SK-N-MC (cell line): ENCODE data around the gene SPINT3.

Source experiments
- DNase-seq: peaks from one replicate; pipeline ENCODE4 v3.0.0-alpha.2; 2011; ENCODE audit warnings: low read depth, low spot score
- H3K27ac ChIP-seq: fragments of 200-600 bp; sonication (generic); 2 replicates; pipeline ENCODE4 v1.5.1; 2016; ENCODE audit warnings: mixed run types
- H3K36me3 ChIP-seq: fragments of 200-600 bp; sonication (generic); 2 replicates; pipeline ENCODE4 v1.6.1; 2017; ENCODE audit warnings: antibody characterized with exemption, low read length, mixed read lengths; ENCODE audit not compliant: insufficient read depth
- H3K4me3 ChIP-seq: fragments of 200-600 bp; sonication (generic); 2 replicates; pipeline ENCODE4 v1.5.1; 2016
- H3K9ac ChIP-seq: fragments of 200-600 bp; sonication (generic); 2 replicates; pipeline ENCODE4 v1.8.0; 2017; ENCODE audit warnings: mixed run types, mixed read lengths; ENCODE audit not compliant: insufficient read length
- H3K9me3 ChIP-seq: fragments of 200-600 bp; sonication (generic); 2 replicates; pipeline ENCODE4 v1.6.1; 2017; ENCODE audit warnings: low read depth, mild to moderate bottlenecking, antibody characterized with exemption, low read length, moderate library complexity, mixed read lengths
- EZH2 ChIP-seq: fragments of 200-600 bp; sonication (generic); IDR thresholded peaks from one replicate; pipeline ENCODE4 v1.6.1; 2017; ENCODE audit warnings: antibody characterized with exemption
- FOXP2 ChIP-seq: optimal IDR thresholded peaks from 2 replicates; pipeline ENCODE3; 2011; ENCODE audit warnings: mild to moderate bottlenecking, moderate library complexity; ENCODE audit not compliant: insufficient read depth; ENCODE audit errors: extremely low read length, control extremely low read depth
- POLR2AphosphoS5 ChIP-seq: IDR thresholded peaks from 2 replicates; pipeline ENCODE4 v1.6.1; 2012; ENCODE audit warnings: mild to moderate bottlenecking, low read depth, low read length, borderline replicate concordance

The SPINT3 gene

DNA sequence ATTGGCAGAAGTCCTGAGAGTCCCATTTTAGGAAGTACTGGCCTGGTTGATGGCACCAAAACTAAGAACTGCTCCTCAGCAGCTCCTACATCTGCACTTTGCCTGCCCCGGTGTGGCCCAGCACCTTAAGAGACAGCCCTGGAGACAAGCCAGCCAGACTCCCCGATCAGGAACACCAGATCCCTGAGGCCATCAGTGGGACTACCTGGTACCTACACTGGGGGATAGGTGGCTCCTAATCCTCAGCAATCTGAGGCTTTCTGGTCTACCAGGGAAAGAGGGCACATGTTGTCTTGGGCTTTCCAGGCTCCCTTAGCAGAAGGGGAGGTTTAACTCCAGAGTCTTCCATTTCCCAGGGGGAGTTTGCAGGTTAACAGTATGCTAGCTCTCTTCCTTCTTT, 24.0 kb upstream of the SPINT3 start, which contains the start of gene WFDC6:
Gene WFDC6 (minus strand): TSS at position 101 of the 400 bp plus-strand sequence. CDS start 75 bp downstream, at position 26.
- TF ChIP-seq EZH2: no peak
- no peak for TF ChIP-seq POLR2AphosphoS5
- TF ChIP-seq FOXP2: no peak
- DNase-seq: no peak
- no peaks in the 10 kb centered on the region for H3K9me3 ChIP-seq
- H3K36me3 ChIP-seq: no peaks in the 10 kb centered on the region
- no peak within 1 kb of the TSS for H3K27ac ChIP-seq
- no peak within 1 kb of the TSS for H3K9ac ChIP-seq
- no peak within 1 kb of the TSS for H3K4me3 ChIP-seq

DNA sequence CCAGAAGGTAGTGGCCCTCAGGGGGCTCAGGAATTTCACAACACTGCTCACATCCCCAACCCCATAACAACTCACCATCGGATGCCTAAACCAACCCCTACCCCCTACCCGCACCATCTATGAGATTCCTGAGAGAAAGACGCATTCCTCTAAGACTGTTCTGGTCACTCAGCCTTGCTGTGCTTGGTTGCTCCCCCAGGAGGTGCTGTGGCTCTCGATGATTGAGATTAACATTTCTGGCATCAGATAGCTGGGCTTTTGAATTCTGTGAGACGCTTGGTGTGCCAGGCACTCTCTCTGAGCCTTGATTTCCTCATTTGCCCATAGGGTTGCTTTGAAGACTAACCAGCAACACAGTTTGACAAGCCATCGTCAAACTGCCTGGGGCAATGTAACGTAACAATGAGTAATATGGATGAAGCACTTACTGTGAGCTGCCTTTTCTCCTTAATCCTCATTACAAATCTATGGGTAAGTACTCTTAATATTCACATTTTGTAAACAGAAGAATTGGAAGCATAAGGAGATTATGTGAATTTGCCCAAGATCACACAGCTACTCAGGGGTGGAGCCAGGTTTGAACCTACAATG, 22.9 kb upstream of the SPINT3 start:
- DNase-seq: no peak

DNA sequence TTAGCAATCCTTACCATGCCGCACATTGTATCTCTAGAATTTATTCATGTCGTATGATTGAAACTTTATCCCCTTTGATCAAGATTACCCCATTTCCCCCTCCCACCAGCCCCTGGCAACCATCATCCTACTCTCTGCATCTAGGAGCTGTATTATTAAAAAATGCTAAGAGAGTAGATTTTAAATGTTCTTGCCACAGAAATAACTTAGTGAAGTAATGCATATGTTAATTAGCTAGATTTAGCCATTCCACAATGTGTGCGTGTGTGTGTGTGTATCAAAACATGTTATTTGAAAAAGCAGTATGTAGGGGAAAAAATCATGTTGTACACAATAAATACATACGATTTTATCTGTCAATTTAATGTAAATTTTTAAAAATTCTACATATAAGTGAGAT, 11.9 kb upstream of the SPINT3 start:
- no peak overlapping the region for H3K9ac ChIP-seq
- no peak for DNase-seq
- no peaks in the 10 kb centered on the region for H3K36me3 ChIP-seq
- H3K4me3 ChIP-seq: no peak overlapping the region
- H3K27ac ChIP-seq: no peak overlapping the region
- TF ChIP-seq EZH2: no peak
- TF ChIP-seq FOXP2: no peak
- TF ChIP-seq POLR2AphosphoS5: no peak
- no peaks in the 10 kb centered on the region for H3K9me3 ChIP-seq

More for the DNA sequence above, 22.9 kb upstream of the SPINT3 start:
- no peaks in the 10 kb centered on the region for H3K9me3 ChIP-seq
- TF ChIP-seq POLR2AphosphoS5 (no peak), FOXP2 (no peak), EZH2 (no peak)
- H3K9ac ChIP-seq: no peak overlapping the region
- H3K36me3 ChIP-seq: no peaks in the 10 kb centered on the region
- H3K4me3 ChIP-seq: no peak overlapping the region
- H3K27ac ChIP-seq: no peak overlapping the region

DNA sequence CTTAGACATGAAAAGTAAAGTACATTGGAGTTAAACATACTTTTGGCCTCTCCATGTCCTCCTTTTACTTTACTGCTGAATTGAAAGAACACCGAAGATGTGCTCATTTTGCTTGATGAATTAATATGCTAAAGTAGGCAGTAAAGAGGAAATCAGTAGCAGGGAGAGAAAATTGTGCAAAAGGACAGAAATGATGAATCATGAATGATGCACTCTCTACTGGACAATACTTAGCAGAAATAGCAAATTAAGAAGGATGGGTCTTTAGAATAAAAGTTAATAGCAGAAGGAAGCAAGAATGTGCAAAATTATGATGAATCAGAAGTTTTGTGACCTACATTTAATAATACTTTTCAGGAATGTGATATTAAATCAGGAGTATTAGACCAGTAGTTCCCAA, 8.4 kb upstream of the SPINT3 start:
- TF ChIP-seq POLR2AphosphoS5 (no peak), FOXP2 (no peak), EZH2 (no peak)

DNA sequence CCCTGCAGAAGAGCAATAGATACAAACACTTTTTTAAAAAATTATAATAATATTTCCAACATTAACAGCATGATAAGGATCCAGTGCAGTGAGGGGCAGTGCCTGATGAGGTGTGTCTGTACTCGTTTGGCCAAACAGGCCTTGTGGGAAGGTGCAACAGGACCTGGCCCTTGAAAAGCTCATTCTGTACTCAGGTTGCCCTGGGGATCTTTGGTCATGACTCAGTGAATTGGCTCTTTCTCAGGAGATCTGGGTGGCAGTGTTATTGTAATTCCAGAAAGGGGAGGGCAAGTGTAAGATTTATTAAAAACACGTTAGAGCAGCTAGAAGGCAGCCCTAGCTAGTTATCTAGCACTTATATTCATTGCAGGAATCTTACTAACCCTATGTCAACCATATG, 2.9 kb upstream of the SPINT3 start:
- H3K9ac ChIP-seq: no peak overlapping the region
- no peaks in the 10 kb centered on the region for H3K9me3 ChIP-seq
- TF ChIP-seq POLR2AphosphoS5 (no peak), FOXP2 (no peak), EZH2 (no peak)
- no peak for DNase-seq
- H3K36me3 ChIP-seq: no peaks in the 10 kb centered on the region
- no peak overlapping the region for H3K4me3 ChIP-seq
- H3K27ac ChIP-seq: no peak overlapping the region

More for the DNA sequence above, 8.4 kb upstream of the SPINT3 start:
- no peak for DNase-seq
- Histone ChIP-seq H3K9me3 (no peaks in the 10 kb centered on the region), H3K36me3 (no peaks in the 10 kb centered on the region), H3K4me3 (no peak overlapping the region), H3K9ac (no peak overlapping the region), H3K27ac (no peak overlapping the region)

DNA sequence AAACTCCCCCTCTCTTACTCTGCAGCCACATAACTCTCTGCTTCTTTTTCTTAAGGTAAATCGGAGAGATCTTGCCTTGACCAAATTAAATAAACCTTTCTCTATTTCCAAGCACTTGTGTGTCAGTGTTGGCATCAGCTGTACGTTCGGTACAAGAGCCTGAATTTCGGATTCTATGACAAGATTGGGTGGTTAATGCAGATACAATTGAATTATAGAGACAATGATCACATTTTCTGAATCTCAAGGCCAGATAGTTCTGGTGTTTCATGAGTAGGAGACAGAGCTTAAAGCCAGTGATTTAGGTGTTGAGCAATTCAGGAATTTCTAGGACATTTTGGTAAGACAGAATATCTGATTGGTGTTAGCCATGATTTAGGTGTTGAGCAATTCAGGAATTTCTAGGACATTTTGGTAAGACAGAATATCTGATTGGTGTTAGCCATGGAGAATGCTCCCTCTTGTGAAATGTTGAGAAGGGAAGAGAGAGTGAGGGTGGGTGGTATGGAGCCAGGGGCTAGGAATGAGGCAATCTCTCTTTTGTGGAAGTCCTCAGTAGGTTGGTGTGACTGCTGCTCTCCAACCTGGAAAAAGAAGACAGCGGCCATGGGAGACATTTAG, 5.1 kb downstream of the SPINT3 start:
- TF ChIP-seq EZH2: no peak
- TF ChIP-seq FOXP2: no peak
- no peak for TF ChIP-seq POLR2AphosphoS5
- Histone ChIP-seq H3K9ac (no peak overlapping the region), H3K4me3 (no peak overlapping the region), H3K36me3 (no peaks in the 10 kb centered on the region), H3K9me3 (no peaks in the 10 kb centered on the region), H3K27ac (no peak overlapping the region)
- DNase-seq: no peak

DNA sequence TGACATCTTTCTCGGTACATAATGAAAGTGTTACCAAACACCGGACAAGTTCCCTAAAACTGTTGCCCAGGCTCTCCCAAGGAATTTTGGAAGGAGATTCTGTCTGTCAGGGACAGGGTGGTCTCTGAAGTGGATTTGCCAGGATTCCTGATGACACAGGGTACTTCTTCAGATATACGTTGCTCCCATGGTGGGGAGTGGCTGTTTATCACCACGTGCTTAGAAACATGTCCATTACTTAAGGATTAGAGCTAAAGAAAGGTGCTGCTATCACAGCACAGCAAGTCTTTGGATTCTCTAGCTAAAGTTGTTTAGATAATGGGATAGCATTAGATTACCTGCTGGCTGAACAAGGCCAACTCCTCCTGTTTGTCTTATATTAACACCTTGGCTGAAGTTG, 6.3 kb downstream of the SPINT3 start:
- Histone ChIP-seq H3K4me3 (no peak overlapping the region), H3K36me3 (no peaks in the 10 kb centered on the region), H3K9ac (no peak overlapping the region), H3K27ac (no peak overlapping the region), H3K9me3 (no peaks in the 10 kb centered on the region)
- TF ChIP-seq FOXP2 (no peak), EZH2 (no peak), POLR2AphosphoS5 (no peak)
- no peak for DNase-seq

DNA sequence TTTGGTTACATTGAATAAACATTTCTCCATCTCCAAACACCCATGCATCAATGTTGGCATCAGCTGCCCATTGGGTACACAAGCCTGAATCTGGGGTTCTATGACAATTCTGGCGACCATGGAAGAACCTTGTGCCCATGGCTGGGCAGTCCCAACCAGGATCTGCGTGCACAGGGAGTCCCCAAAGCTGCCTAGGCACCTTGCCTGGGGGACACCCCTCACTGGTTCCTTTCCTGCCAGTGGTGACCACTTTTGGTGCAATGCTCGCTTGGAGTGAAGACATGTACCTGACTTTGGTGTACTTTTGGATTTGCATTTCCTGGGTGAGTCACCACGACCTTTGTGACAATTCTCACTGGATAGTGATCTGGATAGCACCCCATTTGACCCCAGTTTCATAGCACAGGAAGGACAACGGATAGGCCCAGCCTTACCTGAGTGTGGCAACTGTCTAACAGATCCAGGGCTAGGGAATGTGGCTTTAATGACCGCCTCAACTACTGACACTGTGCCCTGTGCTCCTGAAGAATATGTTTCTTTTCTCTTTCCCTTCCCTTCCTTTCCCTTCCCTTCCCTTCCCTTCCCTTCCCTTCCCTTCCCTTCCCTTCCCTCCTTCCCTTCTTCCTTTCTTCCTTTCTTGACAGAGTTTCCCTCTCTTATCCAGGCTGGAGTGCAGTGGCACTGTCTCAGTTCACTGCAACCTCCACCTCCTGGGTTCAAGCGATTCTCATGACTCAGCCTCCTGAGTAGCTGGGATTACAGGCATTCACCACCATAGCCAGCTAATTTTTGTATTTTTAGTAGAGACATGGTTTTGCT, 7.1 kb downstream of the SPINT3 start:
- Histone ChIP-seq H3K9ac (no peak overlapping the region), H3K4me3 (no peak overlapping the region), H3K9me3 (no peaks in the 10 kb centered on the region), H3K27ac (no peak overlapping the region), H3K36me3 (no peaks in the 10 kb centered on the region)
- TF ChIP-seq FOXP2: no peak
- TF ChIP-seq EZH2: no peak
- no peak for TF ChIP-seq POLR2AphosphoS5
- no peak for DNase-seq
